ENCODE measurements around the gene DHRS3. TPM values are rescaled to one million over a fixed set of nuclear protein-coding genes. Genes with fewer than 3 reads are reported as not detected.

Gene DHRS3
- total RNA-seq, 5 donors from 2014 or later (not counting 1 experiment from before 2014, with no cell fraction given) = 56.4 to 107 (median 90.8) TPM

DNA sequence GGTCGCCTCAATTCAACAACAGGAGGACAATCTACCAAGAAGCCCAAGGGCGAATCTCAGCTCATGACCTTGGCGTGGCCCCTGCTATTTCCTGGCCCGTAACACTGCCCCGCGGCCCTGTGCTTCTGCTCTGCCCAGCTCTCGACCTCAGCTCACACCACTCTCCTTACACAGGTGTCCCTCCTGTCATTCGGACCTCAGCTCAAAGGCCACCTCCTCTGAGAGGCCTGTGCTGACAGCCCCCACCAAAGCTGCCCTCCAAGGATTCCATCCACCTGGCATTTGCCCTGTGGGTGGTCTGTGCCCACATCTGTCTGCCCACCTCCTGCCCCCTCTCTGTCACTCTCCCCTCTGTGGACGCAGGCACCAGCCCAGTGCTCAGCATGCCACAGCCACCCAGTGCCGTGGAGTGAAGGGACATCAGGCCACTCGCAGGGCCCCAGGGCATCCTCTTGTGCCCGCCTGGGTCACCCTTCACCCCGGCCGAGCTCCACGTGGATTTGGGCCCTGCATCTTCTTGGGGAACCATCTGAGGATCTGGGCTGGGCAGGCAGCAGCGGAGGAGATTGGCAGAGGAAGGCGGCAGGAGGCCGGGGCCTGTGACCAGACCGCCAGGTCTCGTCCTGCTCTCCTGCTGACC lies 70.3 kb downstream of the DHRS3 start:
- ATAC-seq (replicated peaks in 1 of 4) = no peak
- Histone ChIP-seq H3K4me1 (ENCODE audit: control insufficient read depth in 1 of 2, extremely low read depth in 1 of 2, insufficient read depth in 2 of 2, low read length in 2 of 2) (no peaks in the 10 kb centered on the region), H3K36me3 (ENCODE audit: control insufficient read depth in 2 of 2, extremely low read depth in 1 of 2, insufficient read depth in 1 of 2, low read length in 1 of 2) (no peaks in the 10 kb centered on the region), H3K27ac (ENCODE audit: low read length) (no peak overlapping the region), H3K4me3 (ENCODE audit: control insufficient read depth in 1 of 2, extremely low read depth in 1 of 2, low read length in 1 of 2) (no peak overlapping the region), H3K9me3 (no peaks in the 10 kb centered on the region), H3K27me3 (replicated peaks in 1 of 2; ENCODE audit: control insufficient read depth in 2 of 2, extremely low read depth in 1 of 2, insufficient read depth in 2 of 2, low read length in 1 of 2) (peaks cover 0 to 20% of the 10 kb centered on the region in 2 experiments)
- no peaks in the 10 kb centered on the region for H3K36me3 Mint-ChIP-seq
- no peak overlapping the region for H3K4me3 Mint-ChIP-seq
- POLR2A ChIA-PET = no interaction called here
- 82% methylated on average over 17 of the region's 20 CpGs for WGBS (ENCODE audit: insufficient coverage)
- H3K27ac Mint-ChIP-seq = no peak overlapping the region
- DNase-seq = no peak
- no peaks in the 10 kb centered on the region for H3K9me3 Mint-ChIP-seq
- CTCF ChIA-PET = no interaction called here
- peaks cover 0 to 7% (median 1%) of the 10 kb centered on the region in 3 donors for H3K4me1 Mint-ChIP-seq
- peaks cover 0 to 6% of the 10 kb centered on the region in 2 donors for H3K27me3 Mint-ChIP-seq

DNA sequence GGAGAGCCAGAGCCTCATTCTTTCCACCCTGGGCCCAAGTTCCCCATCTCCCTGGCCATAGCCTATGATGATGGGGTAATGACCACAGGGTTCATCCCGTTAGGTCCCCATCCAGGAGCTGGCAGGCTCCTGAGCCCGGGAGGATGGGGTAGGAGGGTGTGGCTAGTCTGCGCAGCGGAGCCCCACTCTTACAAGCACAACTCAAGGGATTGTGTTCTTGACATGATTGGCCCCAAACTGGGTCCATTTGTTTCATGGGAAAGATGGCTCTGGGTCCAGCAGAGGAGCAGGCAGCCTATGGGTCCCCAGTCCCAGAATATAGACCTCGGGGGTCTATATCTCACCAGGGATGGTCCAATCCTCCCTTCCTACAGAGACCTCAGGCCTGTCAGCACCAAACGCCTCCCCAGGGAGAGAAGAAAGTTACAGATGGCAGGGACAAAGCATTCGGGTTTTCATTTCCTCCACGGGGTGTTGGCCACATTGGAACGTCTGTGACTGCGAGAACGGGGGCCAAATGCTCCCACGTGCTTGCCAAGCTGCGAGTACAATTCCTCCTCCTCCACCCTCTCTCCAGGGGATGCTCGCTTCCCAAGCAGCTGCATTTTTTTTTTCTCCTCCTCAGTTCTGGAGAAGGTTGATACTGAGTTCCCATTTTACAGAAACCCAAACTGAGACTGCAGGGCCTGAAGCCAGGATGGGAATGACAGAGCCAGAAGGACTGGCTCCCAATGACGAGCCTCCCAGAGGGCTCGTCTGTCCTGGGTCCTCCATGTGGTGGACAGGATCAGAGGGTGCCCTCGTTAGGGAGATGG lies 71.0 kb downstream of the DHRS3 start:
- Mint-ChIP-seq H3K27ac (no peak overlapping the region), H3K4me3 (no peak overlapping the region), H3K9me3 (no peaks in the 10 kb centered on the region), H3K27me3 (peaks cover 0 to 6% of the 10 kb centered on the region in 2 donors), H3K36me3 (no peaks in the 10 kb centered on the region), H3K4me1 (peaks cover 1 to 7% (median 5%) of the 10 kb centered on the region in 3 donors)
- WGBS (ENCODE audit: insufficient coverage) = 75% methylated on average over 9 of the region's 17 CpGs
- no peak overlapping the region for H3K4me3 ChIP-seq (ENCODE audit: control insufficient read depth in 1 of 2, extremely low read depth in 1 of 2, low read length in 1 of 2)
- no peak overlapping the region for H3K27ac ChIP-seq (ENCODE audit: low read length)
- H3K4me1 ChIP-seq (ENCODE audit: control insufficient read depth in 1 of 2, extremely low read depth in 1 of 2, insufficient read depth in 2 of 2, low read length in 2 of 2) = no peaks in the 10 kb centered on the region
- CTCF ChIA-PET = no interaction called here
- no peaks in the 10 kb centered on the region for H3K36me3 ChIP-seq (ENCODE audit: control insufficient read depth in 2 of 2, extremely low read depth in 1 of 2, insufficient read depth in 1 of 2, low read length in 1 of 2)
- ATAC-seq (replicated peaks in 1 of 4) = no peak
- peaks cover 0 to 23% of the 10 kb centered on the region in 2 experiments for H3K27me3 ChIP-seq (replicated peaks in 1 of 2; ENCODE audit: control insufficient read depth in 2 of 2, extremely low read depth in 1 of 2, insufficient read depth in 2 of 2, low read length in 1 of 2)
- no peak for DNase-seq
- POLR2A ChIA-PET = no interaction called here
- no peaks in the 10 kb centered on the region for H3K9me3 ChIP-seq

DNA sequence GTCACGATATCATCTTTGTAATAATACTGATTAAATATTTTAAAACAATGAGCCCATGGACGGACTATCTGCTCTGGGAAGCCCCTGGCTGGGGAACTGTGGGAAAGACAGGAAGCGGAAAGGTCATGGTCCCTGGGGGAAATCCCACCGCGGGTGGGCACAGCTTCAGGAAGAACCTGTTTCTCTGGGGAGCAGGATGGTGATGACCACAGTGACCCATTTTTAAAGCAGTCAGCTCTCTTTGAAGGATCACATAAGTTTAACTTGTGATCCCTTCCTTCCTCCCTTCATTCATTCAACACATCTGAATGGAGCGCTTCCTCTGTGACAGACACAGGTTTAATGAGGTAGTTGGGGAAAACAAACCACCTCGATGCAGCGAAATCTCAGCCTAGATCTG lies 73.0 kb downstream of the DHRS3 start:
- Histone ChIP-seq H3K4me3 (ENCODE audit: control insufficient read depth in 1 of 2, extremely low read depth in 1 of 2, low read length in 1 of 2) (no peak overlapping the region), H3K27ac (ENCODE audit: low read length) (no peak overlapping the region), H3K36me3 (ENCODE audit: control insufficient read depth in 2 of 2, extremely low read depth in 1 of 2, insufficient read depth in 1 of 2, low read length in 1 of 2) (peaks cover 0 to 5% of the 10 kb centered on the region in 2 donors), H3K9me3 (no peaks in the 10 kb centered on the region), H3K4me1 (ENCODE audit: control insufficient read depth in 1 of 2, extremely low read depth in 1 of 2, insufficient read depth in 2 of 2, low read length in 2 of 2) (no peaks in the 10 kb centered on the region), H3K27me3 (replicated peaks in 1 of 2; ENCODE audit: control insufficient read depth in 2 of 2, extremely low read depth in 1 of 2, insufficient read depth in 2 of 2, low read length in 1 of 2) (peaks cover 0 to 33% of the 10 kb centered on the region in 2 experiments)
- Mint-ChIP-seq H3K27ac (no peak overlapping the region), H3K9me3 (no peaks in the 10 kb centered on the region), H3K4me1 (peaks cover 1 to 7% (median 6%) of the 10 kb centered on the region in 3 donors), H3K27me3 (peaks cover 0 to 6% of the 10 kb centered on the region in 2 donors), H3K36me3 (no peaks in the 10 kb centered on the region), H3K4me3 (no peak overlapping the region)
- ChIA-PET POLR2A (no interaction called here), CTCF (no interaction called here)
- no peak for ATAC-seq (replicated peaks in 1 of 4)
- 44% methylated on average over 3 of the region's 8 CpGs for WGBS (ENCODE audit: insufficient coverage)
- DNase-seq = no peak

DNA sequence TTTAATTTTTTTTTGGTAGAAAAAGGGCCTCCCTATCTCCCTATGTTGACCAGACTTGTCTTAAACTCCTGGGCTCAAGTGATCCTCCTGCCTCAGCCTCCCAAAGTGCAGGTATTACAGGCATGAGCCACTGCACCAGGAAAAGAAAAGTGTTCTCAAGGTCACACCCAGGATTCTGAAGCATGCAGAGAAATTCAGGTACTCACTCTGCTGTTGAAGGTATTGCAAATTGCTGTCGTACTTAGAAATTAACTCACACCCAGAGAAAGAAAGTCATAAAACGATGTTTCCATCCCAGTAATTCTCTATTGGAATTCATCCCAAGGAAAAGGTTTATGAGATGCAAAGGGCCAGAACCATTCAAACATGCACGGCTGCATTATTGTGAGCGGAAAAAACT lies 73.7 kb downstream of the DHRS3 start:
- H3K27ac ChIP-seq (ENCODE audit: low read length) = no peak overlapping the region
- Mint-ChIP-seq H3K36me3 (no peaks in the 10 kb centered on the region), H3K9me3 (no peaks in the 10 kb centered on the region), H3K4me1 (peaks cover 1 to 7% (median 6%) of the 10 kb centered on the region in 3 donors), H3K27me3 (peaks cover 0 to 6% of the 10 kb centered on the region in 2 donors), H3K27ac (no peak overlapping the region), H3K4me3 (no peak overlapping the region)
- no peaks in the 10 kb centered on the region for H3K9me3 ChIP-seq
- H3K4me1 ChIP-seq (ENCODE audit: control insufficient read depth in 1 of 2, extremely low read depth in 1 of 2, insufficient read depth in 2 of 2, low read length in 2 of 2) = no peaks in the 10 kb centered on the region
- H3K36me3 ChIP-seq (ENCODE audit: control insufficient read depth in 2 of 2, extremely low read depth in 1 of 2, insufficient read depth in 1 of 2, low read length in 1 of 2) = peaks cover 0 to 5% of the 10 kb centered on the region in 2 donors
- CTCF ChIA-PET = no interaction called here
- POLR2A ChIA-PET = no interaction called here
- DNase-seq = no peak
- no peak for ATAC-seq (replicated peaks in 1 of 4)
- H3K4me3 ChIP-seq (ENCODE audit: control insufficient read depth in 1 of 2, extremely low read depth in 1 of 2, low read length in 1 of 2) = no peak overlapping the region
- H3K27me3 ChIP-seq (replicated peaks in 1 of 2; ENCODE audit: control insufficient read depth in 2 of 2, extremely low read depth in 1 of 2, insufficient read depth in 2 of 2, low read length in 1 of 2) = peaks cover 0 to 37% of the 10 kb centered on the region in 2 experiments
- WGBS (ENCODE audit: insufficient coverage) = 100% methylated on average over 1 of the region's 4 CpGs

DNA sequence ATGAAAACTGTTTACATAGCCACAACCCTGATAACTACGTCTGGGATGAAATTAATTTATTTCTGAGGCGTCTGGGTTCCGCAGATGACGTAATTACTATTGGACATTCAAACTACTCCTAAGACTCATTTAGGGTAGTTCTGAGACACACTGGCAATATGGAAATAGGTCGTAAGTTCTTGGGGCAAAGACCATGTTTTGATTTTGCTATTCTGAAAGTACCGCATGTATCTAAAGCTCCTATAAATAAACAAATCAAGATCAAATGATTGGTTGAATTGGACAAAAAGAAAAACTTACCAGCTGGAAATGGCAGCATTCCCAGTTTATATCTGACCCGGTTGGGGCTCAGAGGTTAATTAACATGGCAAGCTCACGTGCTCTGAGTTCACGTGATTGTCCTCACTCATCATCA lies 74.3 kb downstream of the DHRS3 start:
- H3K4me3 ChIP-seq (ENCODE audit: control insufficient read depth in 1 of 2, extremely low read depth in 1 of 2, low read length in 1 of 2) = no peak overlapping the region
- WGBS (ENCODE audit: insufficient coverage) = no CpG with 5 or more reads among the region's 9 CpGs
- Mint-ChIP-seq H3K4me1 (peaks cover 1 to 7% (median 6%) of the 10 kb centered on the region in 3 donors), H3K4me3 (no peak overlapping the region), H3K36me3 (no peaks in the 10 kb centered on the region), H3K27me3 (peaks cover 0 to 6% of the 10 kb centered on the region in 2 donors), H3K9me3 (no peaks in the 10 kb centered on the region), H3K27ac (no peak overlapping the region)
- ChIA-PET CTCF (no interaction called here), POLR2A (no interaction called here)
- H3K36me3 ChIP-seq (ENCODE audit: control insufficient read depth in 2 of 2, extremely low read depth in 1 of 2, insufficient read depth in 1 of 2, low read length in 1 of 2) = peaks cover 0 to 5% of the 10 kb centered on the region in 2 donors
- no peaks in the 10 kb centered on the region for H3K4me1 ChIP-seq (ENCODE audit: control insufficient read depth in 1 of 2, extremely low read depth in 1 of 2, insufficient read depth in 2 of 2, low read length in 2 of 2)
- H3K27ac ChIP-seq (ENCODE audit: low read length) = no peak overlapping the region
- no peaks in the 10 kb centered on the region for H3K9me3 ChIP-seq
- ATAC-seq (replicated peaks in 1 of 4) (no peak), DNase-seq (no peak)
- peaks cover 0 to 40% of the 10 kb centered on the region in 2 experiments for H3K27me3 ChIP-seq (replicated peaks in 1 of 2; ENCODE audit: control insufficient read depth in 2 of 2, extremely low read depth in 1 of 2, insufficient read depth in 2 of 2, low read length in 1 of 2)

DNA sequence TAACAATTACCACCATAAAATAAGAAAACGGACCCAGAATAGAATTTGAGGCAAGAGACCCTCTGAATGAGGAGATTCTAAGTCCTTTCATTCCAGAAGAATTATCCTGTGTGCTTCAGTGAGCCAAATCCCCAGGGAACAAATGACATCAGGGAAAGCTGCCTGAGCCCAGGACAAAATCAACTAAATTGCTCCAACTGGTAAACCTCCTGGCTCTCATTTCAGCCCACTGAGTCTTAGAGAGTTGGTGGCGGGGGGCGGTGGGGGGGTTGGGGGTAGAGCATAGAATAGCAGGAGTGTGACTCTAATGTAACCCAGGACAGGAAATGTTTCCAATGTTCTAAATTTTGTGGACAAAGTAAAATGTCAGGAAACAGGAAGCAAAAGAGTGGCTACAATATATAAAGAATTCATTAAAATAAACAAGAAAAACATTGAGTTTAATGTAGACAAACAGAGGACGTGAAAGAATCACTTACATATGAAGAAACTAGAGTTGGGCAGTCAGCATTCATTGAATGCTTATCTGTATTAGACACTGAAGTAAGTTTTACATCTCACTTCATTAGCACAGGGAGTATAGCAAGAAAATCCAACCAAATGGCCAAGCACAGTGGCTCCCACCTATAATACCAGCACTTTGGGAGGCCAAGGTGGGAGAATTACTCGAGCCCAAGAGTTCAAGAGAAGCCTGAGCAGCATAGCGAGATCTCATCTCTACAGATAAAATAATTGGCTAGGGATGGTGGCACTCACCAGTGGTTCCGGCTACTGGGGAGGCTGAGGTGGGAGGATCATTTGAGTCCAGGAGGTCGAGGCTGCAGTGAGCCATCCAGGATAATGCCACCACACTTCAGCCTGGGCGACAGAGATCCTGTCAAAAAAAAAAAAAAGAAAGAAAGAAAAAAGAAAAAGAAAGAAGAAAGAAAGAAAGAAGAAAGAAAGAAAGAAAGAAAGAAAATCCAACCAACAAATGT lies 75.1 kb downstream of the DHRS3 start:
- H3K4me3 Mint-ChIP-seq = no peak overlapping the region
- no peak for ATAC-seq (replicated peaks in 1 of 4)
- no CpG with 5 or more reads among the region's 9 CpGs for whole genome bisulfite sequencing (ENCODE audit: insufficient coverage)

More for the DNA sequence above, 75.1 kb downstream of the DHRS3 start:
- no peak for DNase-seq
- Mint-ChIP-seq H3K36me3 (peaks cover 2% of the 10 kb centered on the region), H3K4me1 (peaks cover 1 to 7% (median 6%) of the 10 kb centered on the region in 3 donors), H3K9me3 (no peaks in the 10 kb centered on the region), H3K27me3 (peaks cover 0 to 6% of the 10 kb centered on the region in 2 donors), H3K27ac (no peak overlapping the region)
- ChIA-PET CTCF (no interaction called here), POLR2A (no interaction called here)
- H3K4me3 ChIP-seq (ENCODE audit: control insufficient read depth in 1 of 2, extremely low read depth in 1 of 2, low read length in 1 of 2) = no peak overlapping the region
- H3K9me3 ChIP-seq = no peaks in the 10 kb centered on the region
- H3K27ac ChIP-seq (ENCODE audit: low read length) = no peak overlapping the region
- no peaks in the 10 kb centered on the region for H3K4me1 ChIP-seq (ENCODE audit: control insufficient read depth in 1 of 2, extremely low read depth in 1 of 2, insufficient read depth in 2 of 2, low read length in 2 of 2)
- peaks cover 0 to 5% of the 10 kb centered on the region in 2 donors for H3K36me3 ChIP-seq (ENCODE audit: control insufficient read depth in 2 of 2, extremely low read depth in 1 of 2, insufficient read depth in 1 of 2, low read length in 1 of 2)
- H3K27me3 ChIP-seq (replicated peaks in 1 of 2; ENCODE audit: control insufficient read depth in 2 of 2, extremely low read depth in 1 of 2, insufficient read depth in 2 of 2, low read length in 1 of 2) = peaks cover 0 to 37% of the 10 kb centered on the region in 2 experiments

Data from T-cell (primary cell).